ENCODE measurements around the gene DLGAP5. TPM values are rescaled to one million over a fixed set of nuclear protein-coding genes. Genes with fewer than 3 reads are reported as not detected.

DLGAP5 gene
- total and polyA plus RNA-seq, 2 experiments from 2014 or later: 13.5 to 15.5 TPM

- Histone ChIP-seq H4K20me1 (ENCODE audit: insufficient read depth) (no peaks in the 10 kb centered on the region), H3K36me3 (ENCODE audit: low read depth) (no peaks in the 10 kb centered on the region), H3K4me2 (ENCODE audit: unreplicated experiment) (no peak overlapping the region), H3K9me3 (ENCODE audit: low read depth) (no peaks in the 10 kb centered on the region), H3F3A (ENCODE audit: insufficient read depth) (no peaks in the 10 kb centered on the region), H3K27ac (no peak overlapping the region), H3K4me1 (ENCODE audit: insufficient read depth) (peaks cover 12% of the 10 kb centered on the region), H3K79me2 (ENCODE audit: insufficient read depth) (no peaks in the 10 kb centered on the region), H3K9ac (peak overlapping the region; percentile 25; the same call in 1 of the 2 replicates), H2AFZ (peak overlapping the region; percentile 72), H3K27me3 (replicated peaks; ENCODE audit: insufficient read depth) (no peaks in the 10 kb centered on the region), H3K9me2 (ENCODE audit: insufficient read depth) (no peaks in the 10 kb centered on the region), H3K4me3 (no peak overlapping the region)
- in situ Hi-C loops (cut with MboI): no loop called here
- WGBS, 2 experiments (ENCODE audit: low coverage in 1 of 2, low lambda C conversion rate in 2 of 2, missing lambda C conversion rate in 2 of 2): 74% methylated on average over 7 of the region's 7 CpGs
- TF ChIP-seq EZH2phosphoT487 (IDR thresholded peaks at IDR 0.05; ENCODE audit: insufficient read depth, low read depth): no peak
- TF ChIP-seq EZH2 (IDR thresholded peaks at IDR 0.05; ENCODE audit: insufficient read depth, poor library complexity, severe bottlenecking): no peak
- peak; percentile 36 for DNase-seq
Observed at GRCh38 chr14:55117803-55118441, 73.5 kb downstream of the DLGAP5 start.

GRCh38 chr14:55116246-55117030, 74.9 kb downstream of the DLGAP5 start:
- Histone ChIP-seq H3K36me3 (ENCODE audit: low read depth) (no peaks in the 10 kb centered on the region), H3F3A (ENCODE audit: insufficient read depth) (no peaks in the 10 kb centered on the region), H3K9me3 (ENCODE audit: low read depth) (no peaks in the 10 kb centered on the region), H3K79me2 (ENCODE audit: insufficient read depth) (no peaks in the 10 kb centered on the region), H4K20me1 (ENCODE audit: insufficient read depth) (no peaks in the 10 kb centered on the region), H3K4me2 (ENCODE audit: unreplicated experiment) (no peak overlapping the region), H2AFZ (no peak overlapping the region), H3K9ac (no peak overlapping the region), H3K27ac (no peak overlapping the region), H3K9me2 (ENCODE audit: insufficient read depth) (no peaks in the 10 kb centered on the region), H3K4me1 (ENCODE audit: insufficient read depth) (0 out of 2 replicates have a peak, but pooled peaks cover 5% of the 10 kb centered on the region), H3K4me3 (no peak overlapping the region), H3K27me3 (replicated peaks; ENCODE audit: insufficient read depth) (no peaks in the 10 kb centered on the region)
- no peak for DNase-seq
- in situ Hi-C loops (cut with MboI): no loop called here
- 66 to 73% methylated on average over 11 of the region's 11 CpGs for WGBS, 2 experiments (ENCODE audit: low coverage in 1 of 2, low lambda C conversion rate in 2 of 2, missing lambda C conversion rate in 2 of 2)
- TF ChIP-seq EZH2 (IDR thresholded peaks at IDR 0.05; ENCODE audit: insufficient read depth, poor library complexity, severe bottlenecking) (no peak), EZH2phosphoT487 (IDR thresholded peaks at IDR 0.05; ENCODE audit: insufficient read depth, low read depth) (no peak)

- H3K79me2 ChIP-seq (ENCODE audit: insufficient read depth): no peaks in the 10 kb centered on the region
- H3K4me2 ChIP-seq (ENCODE audit: unreplicated experiment): no peak overlapping the region
- no peak overlapping the region for H3K27ac ChIP-seq
- no peak overlapping the region for H2AFZ ChIP-seq
- H3K27me3 ChIP-seq (replicated peaks; ENCODE audit: insufficient read depth): no peaks in the 10 kb centered on the region
- no peaks in the 10 kb centered on the region for H3F3A ChIP-seq (ENCODE audit: insufficient read depth)
- H3K36me3 ChIP-seq (ENCODE audit: low read depth): no peaks in the 10 kb centered on the region
- H4K20me1 ChIP-seq (ENCODE audit: insufficient read depth): no peaks in the 10 kb centered on the region
- H3K9me3 ChIP-seq (ENCODE audit: low read depth): no peaks in the 10 kb centered on the region
- H3K9ac ChIP-seq: no peak overlapping the region
- 0 out of 2 replicates have a peak, but pooled peaks cover 5% of the 10 kb centered on the region for H3K4me1 ChIP-seq (ENCODE audit: insufficient read depth)
- 80 to 95% methylated on average over 2 to 4 of the region's 4 CpGs for WGBS, 2 experiments (ENCODE audit: low coverage in 1 of 2, low lambda C conversion rate in 2 of 2, missing lambda C conversion rate in 2 of 2)
- no peaks in the 10 kb centered on the region for H3K9me2 ChIP-seq (ENCODE audit: insufficient read depth)
- H3K4me3 ChIP-seq: no peak overlapping the region
- DNase-seq: no peak
- TF ChIP-seq EZH2phosphoT487 (IDR thresholded peaks at IDR 0.05; ENCODE audit: insufficient read depth, low read depth): no peak
- TF ChIP-seq EZH2 (IDR thresholded peaks at IDR 0.05; ENCODE audit: insufficient read depth, poor library complexity, severe bottlenecking): no peak
- in situ Hi-C loops (cut with MboI): no loop called here
Observed at GRCh38 chr14:55115861-55116245, 75.5 kb downstream of the DLGAP5 start.

GRCh38 chr14:55115460-55115859, 75.9 kb downstream of the DLGAP5 start:
- no peak for TF ChIP-seq EZH2phosphoT487 (IDR thresholded peaks at IDR 0.05; ENCODE audit: insufficient read depth, low read depth)
- no peak for TF ChIP-seq EZH2 (IDR thresholded peaks at IDR 0.05; ENCODE audit: insufficient read depth, poor library complexity, severe bottlenecking)
- no peak for DNase-seq
- H3K4me1 ChIP-seq (ENCODE audit: insufficient read depth): 0 out of 2 replicates have a peak, but pooled peaks cover 5% of the 10 kb centered on the region
- in situ Hi-C loops (cut with MboI): no loop called here
- no peaks in the 10 kb centered on the region for H3K27me3 ChIP-seq (replicated peaks; ENCODE audit: insufficient read depth)
- WGBS, 2 experiments (ENCODE audit: low coverage in 1 of 2, low lambda C conversion rate in 2 of 2, missing lambda C conversion rate in 2 of 2): 42 to 46% methylated on average over 3 of the region's 3 CpGs
- no peaks in the 10 kb centered on the region for H3F3A ChIP-seq (ENCODE audit: insufficient read depth)
- no peaks in the 10 kb centered on the region for H3K9me3 ChIP-seq (ENCODE audit: low read depth)
- no peak overlapping the region for H3K9ac ChIP-seq
- no peaks in the 10 kb centered on the region for H3K36me3 ChIP-seq (ENCODE audit: low read depth)
- no peaks in the 10 kb centered on the region for H3K79me2 ChIP-seq (ENCODE audit: insufficient read depth)
- no peak overlapping the region for H2AFZ ChIP-seq
- H4K20me1 ChIP-seq (ENCODE audit: insufficient read depth): no peaks in the 10 kb centered on the region
- H3K4me2 ChIP-seq (ENCODE audit: unreplicated experiment): no peak overlapping the region
- no peak overlapping the region for H3K4me3 ChIP-seq
- no peak overlapping the region for H3K27ac ChIP-seq
- H3K9me2 ChIP-seq (ENCODE audit: insufficient read depth): no peaks in the 10 kb centered on the region
